RWPE1 (cell line): Measurements from ENCODE around the gene REC8.

Experiments used
- CTCF ChIA-PET: fragments of 350-600 bp; sonication (Branson Sonifier 250); formaldehyde crosslinking; extraction: SDS; loops from one replicate; lab custom pipeline; 2021; lab: Yijun Ruan, JAX
- POLR2A ChIA-PET: fragments of 400-600 bp; formaldehyde crosslinking; extraction: SDS; loops from one replicate; lab custom pipeline; 2020; ENCODE audit warnings: antibody characterized with exemption; ENCODE audit not compliant: low non-redundant PET; lab: Yijun Ruan, JAX
- DNase-seq: peaks from one replicate; pipeline ENCODE4 v3.0.0; 2012; ENCODE audit warnings: low spot score
- H3K27ac ChIP-seq: fragments of 450-650 bp; 2 replicates; pipeline ENCODE4 v1.5.1; 2017
- TF ChIP-seq, protein P1 (sequence below): fragments of 450-650 bp; conservative IDR thresholded peaks from 2 replicates; pipeline ENCODE4 v1.5.1; 2017; ENCODE audit warnings: low read depth, mild to moderate bottlenecking

Gene REC8

GRCh38 chr14:24137529-24138395 lies 34.1 kb upstream of the REC8 start:
- POLR2A ChIA-PET, result interaction anchor here (0.6 to 2.6 kb wide), 4 partner anchors 9 to 24 kb away, joined by 3 to 12 read pairs (median 4); partner anchors contain the start of genes DCAF11, IRF9, NRL and PSME2
- CTCF ChIA-PET, result interaction anchor here (0.5 to 1.4 kb wide), 6 partner anchors 9 to 36 kb away, joined by 3 to 5 read pairs (median 4); partner anchors contain the start of genes PSME2 and RNF31
- no peak for DNase-seq
- TF ChIP-seq, protein P1, sequence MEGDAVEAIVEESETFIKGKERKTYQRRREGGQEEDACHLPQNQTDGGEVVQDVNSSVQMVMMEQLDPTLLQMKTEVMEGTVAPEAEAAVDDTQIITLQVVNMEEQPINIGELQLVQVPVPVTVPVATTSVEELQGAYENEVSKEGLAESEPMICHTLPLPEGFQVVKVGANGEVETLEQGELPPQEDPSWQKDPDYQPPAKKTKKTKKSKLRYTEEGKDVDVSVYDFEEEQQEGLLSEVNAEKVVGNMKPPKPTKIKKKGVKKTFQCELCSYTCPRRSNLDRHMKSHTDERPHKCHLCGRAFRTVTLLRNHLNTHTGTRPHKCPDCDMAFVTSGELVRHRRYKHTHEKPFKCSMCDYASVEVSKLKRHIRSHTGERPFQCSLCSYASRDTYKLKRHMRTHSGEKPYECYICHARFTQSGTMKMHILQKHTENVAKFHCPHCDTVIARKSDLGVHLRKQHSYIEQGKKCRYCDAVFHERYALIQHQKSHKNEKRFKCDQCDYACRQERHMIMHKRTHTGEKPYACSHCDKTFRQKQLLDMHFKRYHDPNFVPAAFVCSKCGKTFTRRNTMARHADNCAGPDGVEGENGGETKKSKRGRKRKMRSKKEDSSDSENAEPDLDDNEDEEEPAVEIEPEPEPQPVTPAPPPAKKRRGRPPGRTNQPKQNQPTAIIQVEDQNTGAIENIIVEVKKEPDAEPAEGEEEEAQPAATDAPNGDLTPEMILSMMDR, result no peak
- peak overlapping the region; percentile 96 for H3K27ac ChIP-seq

DNA sequence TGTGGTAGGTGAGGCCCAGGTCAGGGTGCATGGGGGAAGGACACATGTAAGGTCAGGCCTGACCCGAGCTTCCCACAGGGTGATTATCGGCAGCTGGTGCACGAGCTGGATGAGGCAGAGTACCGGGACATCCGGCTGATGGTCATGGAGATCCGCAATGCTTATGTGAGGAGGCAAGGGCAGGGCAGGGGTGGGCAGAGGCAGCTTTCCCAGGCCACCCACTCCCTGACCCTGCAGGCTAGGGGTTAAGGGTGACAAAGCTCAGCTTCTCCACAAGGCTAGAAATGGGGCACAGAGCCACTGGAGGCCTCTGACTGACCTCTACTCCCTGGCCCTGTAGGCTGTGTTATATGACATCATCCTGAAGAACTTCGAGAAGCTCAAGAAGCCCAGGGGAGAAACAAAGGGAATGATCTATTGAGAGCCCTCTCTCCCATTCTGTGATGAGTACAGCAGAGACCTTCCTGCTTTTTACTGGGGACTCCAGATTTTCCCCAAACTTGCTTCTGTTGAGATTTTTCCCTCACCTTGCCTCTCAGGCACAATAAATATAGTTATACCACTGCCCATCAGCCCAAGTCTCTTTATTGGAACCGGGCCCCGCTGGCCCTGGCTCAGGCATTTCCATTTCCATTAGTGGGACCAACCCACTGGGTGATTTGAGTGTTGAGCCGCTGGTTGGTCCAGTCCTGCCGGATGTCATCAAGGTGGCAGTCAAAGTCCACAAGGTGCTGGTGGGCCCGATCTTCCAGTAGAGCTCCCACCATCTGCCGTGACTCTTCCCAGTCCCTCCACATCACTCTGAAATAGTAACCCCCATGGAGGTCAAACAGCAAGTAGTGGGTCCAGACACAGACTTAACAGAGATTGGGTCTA lies 33.2 kb upstream of the REC8 start:
- peak overlapping the region; percentile 96 for H3K27ac ChIP-seq
- POLR2A ChIA-PET, result interaction anchor here (0.8 to 1.3 kb wide), 2 partner anchors 8 to 23 kb away, joined by 3 to 4 read pairs; partner anchors contain the start of genes IRF9, PSME2 and RNF31
- TF ChIP-seq, protein P1, result no peak
- DNase-seq, result no peak
- CTCF ChIA-PET, result interaction anchor here (0.5 to 1.4 kb wide), 5 partner anchors 11 to 1217 kb away, joined by 3 to 4 read pairs (median 4); no protein-coding TSS in a partner anchor

DNA sequence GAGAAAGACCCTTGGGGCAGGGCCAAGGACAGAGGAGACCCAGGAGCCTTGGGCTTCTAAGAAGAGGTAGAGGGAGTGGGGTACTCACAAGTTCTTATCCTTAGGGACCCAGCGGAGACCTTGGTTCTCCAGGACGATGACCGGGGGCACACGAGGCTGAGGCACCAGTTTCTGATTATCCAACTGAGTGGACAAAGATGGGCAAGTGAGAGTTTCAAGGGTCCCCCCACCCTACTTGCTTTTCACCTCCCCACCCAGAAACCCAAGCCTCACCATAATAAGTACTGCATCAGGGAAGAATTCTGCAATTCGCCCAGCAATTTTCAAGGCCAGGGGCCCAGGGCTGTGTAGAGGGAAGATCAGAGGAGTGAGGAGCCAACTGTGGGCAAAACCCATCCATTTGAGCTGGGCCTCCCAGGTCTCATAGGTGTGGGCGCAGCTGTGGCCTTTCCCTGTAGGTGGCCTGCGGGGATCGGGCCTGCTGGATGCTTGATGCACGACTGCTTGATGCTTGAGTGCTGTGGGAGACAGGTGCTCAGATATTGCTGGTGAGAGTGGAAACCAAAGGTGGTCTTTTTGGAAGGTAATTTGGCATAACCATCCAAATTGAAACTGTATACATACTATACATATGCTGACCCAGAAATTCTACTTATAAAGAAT lies 32.5 kb upstream of the REC8 start:
- TF ChIP-seq, protein P1, result no peak
- ChIA-PET POLR2A (no interaction called here), CTCF (interaction anchor here (0.5 kb wide), 1 partner anchor 1218 kb away, joined by 4 read pairs; no protein-coding TSS in a partner anchor)
- DNase-seq, result no peak
- peak overlapping the region; percentile 96 for H3K27ac ChIP-seq

- peak within 1 kb of the TSS; percentile 96 for H3K27ac ChIP-seq
- ChIA-PET POLR2A (interaction anchor here (0.5 to 1.2 kb wide), 6 partner anchors 11 to 589 kb away, joined by 3 to 7 read pairs (median 4); partner anchors contain the start of genes PCK2, TINF2 and ZFHX2), CTCF (interaction anchor here (0.6 kb wide), 2 partner anchors 14 to 185 kb away, joined by 3 read pairs; no protein-coding TSS in a partner anchor)
- peak; percentile 98 for DNase-seq
- TF ChIP-seq, protein P1, result no peak
Observed at GRCh38 chr14:24141097-24141880, 30.6 kb upstream of the REC8 start, which contains the start of gene EMC9. TSS of gene EMC9 (minus strand) at chr14:24141591. CDS start at chr14:24141304, 287 bp downstream.

DNA sequence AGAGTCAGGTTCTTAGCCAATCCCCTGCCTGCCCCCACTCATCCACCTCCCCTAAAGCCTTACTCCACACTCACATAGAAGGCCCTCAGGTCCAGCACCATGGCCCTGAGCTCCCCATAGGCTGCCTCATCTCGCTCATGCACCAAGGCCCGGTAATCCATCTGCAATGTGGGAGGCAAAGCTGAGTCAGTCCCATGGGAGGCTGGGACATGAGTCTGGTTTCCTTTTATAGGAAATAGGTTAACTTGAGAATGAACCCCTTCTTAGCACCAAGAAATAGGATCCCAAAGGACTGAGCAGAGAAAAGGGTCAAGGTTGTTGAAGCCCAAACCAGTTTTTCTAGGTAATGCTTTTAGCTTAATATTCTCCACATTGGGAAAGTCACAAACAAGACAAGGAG lies 28.4 kb upstream of the REC8 start:
- peak overlapping the region; percentile 39; the same call in 1 of the 2 replicates for H3K27ac ChIP-seq
- ChIA-PET CTCF (interaction anchor here (0.6 kb wide), 2 partner anchors 17 to 35 kb away, joined by 3 read pairs; no protein-coding TSS in a partner anchor), POLR2A (no interaction called here)
- TF ChIP-seq, protein P1, result no peak
- DNase-seq, result no peak
